ENCODE measurements around the gene TDP1. TPM values are rescaled to one million over a fixed set of nuclear protein-coding genes. Genes with fewer than 3 reads are reported as not detected.
"Not testable (repeated sequence)": the region's sequence is repeated elsewhere in the genome, so short reads cannot be mapped to it uniquely, and the experiment has no call there.

The TDP1 gene
- polyA plus RNA-seq, 3 donors = 25.2 to 27.2 (median 26.8) TPM

DNA sequence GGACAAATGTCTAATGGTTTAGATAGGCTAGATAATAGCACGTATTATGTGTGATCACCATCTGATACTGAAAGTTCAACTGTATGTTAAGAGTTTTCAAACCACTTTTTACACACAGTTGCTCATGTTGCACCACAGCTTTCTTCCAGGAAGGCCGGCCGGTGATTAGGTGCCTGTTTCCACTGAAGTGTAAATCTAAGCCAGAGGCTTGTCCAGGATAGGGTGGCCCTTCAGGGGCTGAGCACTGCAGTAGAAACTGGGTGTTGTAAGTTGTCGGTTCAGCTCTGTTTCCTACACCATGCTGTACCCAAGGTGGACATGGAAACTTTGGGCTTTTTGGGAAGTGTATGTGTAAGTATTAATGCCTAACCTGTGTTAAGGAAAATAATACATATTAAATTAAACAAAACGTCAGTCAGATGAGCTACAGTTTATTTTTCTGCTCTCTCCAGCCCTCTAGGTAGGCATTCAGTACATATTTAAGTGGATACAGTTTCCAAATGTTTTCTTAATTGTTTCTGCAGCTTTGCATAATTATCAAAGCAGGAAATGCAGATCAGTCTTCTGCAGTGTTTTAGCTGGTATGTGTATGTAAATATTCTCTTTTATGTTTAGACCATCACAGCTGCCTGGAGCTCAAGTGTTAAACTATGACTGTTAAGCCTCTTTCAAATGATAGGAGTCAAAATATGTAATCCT is 30.9 kb downstream of the TDP1 start:
- no peak for DNase-seq (ENCODE audit: low read depth in 3 of 3, low spot score in 2 of 3)

DNA sequence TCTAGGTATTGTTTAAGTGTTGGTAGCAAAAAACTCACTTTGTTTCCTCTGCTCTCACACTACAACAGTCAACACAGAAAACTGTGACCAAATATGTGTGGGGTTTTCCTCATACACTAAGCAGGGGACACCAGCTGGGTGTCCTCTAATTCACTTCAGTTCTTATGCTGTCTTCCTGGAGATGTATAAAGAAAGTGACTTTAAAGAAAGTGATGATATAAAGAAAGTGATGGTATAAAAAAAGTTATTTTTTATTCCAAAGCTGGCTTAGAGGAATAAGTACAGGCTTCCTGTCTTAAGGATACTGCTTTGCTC is 31.4 kb downstream of the TDP1 start:
- no peak for DNase-seq (ENCODE audit: low read depth in 3 of 3, low spot score in 2 of 3)

- DNase-seq (ENCODE audit: low read depth in 3 of 3, low spot score in 2 of 3) = no peak
These were observed 33.1 kb downstream of the TDP1 start for GRCh38 chr14:89988787-89989186.

DNA sequence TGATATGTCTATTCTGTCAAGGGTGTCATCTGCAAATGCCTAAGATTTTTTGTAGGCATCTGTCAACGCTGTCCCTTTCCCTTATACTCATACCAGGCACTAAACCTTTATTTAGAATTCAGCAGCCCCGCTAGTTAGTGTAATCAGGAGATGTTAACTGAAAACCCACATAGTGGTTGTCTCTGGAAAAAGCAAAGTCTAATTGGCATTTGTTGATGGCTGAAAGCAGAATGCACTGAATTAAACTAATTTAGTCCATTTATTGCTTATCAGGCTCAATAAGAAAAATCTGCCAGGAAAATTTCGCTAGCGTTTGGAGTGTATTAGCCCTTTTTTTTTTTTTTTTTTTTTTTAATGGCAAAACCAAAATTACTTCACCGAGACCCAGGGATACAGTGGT is 34.5 kb downstream of the TDP1 start:
- DNase-seq (ENCODE audit: low read depth in 3 of 3, low spot score in 2 of 3) = no peak

DNA sequence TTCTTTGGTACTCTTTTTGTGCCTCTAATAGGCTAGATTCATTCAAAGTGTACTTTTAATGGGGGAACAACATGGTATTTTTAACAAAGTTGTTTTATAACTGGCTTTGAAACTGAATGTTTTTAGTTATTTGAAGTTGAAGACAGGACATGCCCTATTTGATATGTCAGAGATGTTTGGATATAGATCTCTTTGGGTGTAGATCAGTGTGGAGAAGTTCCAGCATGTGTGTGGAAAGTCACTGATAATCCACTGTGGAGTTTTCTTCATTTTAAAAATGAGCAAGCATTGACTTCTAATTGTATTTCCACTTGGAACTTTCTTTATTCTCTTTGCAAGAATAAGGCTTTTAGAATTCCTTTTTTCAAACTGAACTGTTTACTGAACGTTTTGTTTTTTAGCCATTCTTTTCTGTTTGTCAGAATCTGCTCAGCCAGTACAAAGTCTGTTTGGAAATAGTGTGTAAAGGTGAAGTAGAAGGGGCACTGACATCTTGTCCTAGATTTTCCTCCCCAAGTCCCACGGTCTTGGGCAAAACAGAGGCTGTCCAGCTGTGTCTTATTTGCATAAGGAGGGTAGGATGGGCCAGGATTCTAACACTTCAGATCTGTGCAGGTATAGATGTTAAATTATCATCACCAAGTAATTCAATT is 35.0 kb downstream of the TDP1 start:
- no peak for DNase-seq (ENCODE audit: low read depth in 3 of 3, low spot score in 2 of 3)

DNA sequence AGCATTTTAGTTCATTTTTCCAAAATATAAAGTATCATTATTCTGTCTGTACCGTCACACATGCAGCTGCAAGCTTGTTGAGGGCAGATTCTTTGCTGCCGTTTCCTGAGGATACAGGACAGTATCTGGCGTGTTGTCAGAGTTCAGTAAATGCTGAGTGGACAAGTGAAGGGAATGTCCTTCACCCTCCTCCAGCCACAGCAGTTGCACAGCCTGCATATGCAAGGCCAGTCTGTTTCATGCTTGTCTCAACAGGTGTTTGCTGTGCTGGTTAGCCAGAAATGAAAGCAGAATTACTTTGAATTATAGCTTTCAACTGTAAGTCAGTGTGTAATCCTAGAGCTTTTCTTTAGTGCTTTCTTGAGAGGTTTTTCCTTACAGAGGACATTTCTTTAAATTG is 36.5 kb downstream of the TDP1 start:
- no peak for DNase-seq (ENCODE audit: low read depth in 3 of 3, low spot score in 2 of 3)

GRCh38 chr14:89996963-89997362 is 41.2 kb downstream of the TDP1 start:
- DNase-seq (ENCODE audit: low read depth in 3 of 3, low spot score in 2 of 3) = no peak

DNA sequence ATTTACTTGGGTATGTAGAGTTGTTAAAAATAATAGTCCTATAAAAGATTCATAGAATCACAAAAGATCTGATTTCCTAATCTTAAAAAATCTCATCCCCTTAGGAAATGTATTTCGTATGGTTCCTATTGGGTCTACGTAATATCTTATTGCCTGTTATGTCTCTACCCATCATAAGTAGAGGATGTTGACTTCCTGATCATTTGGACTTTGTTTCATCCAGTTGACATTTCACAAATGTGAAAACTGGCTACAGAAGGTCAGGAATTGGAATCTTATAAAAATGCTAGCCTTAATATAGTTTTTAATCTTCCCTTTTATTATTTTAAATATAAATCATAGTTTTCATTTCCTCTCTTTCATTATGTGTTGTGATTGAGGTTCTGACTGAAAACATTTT is 45.2 kb downstream of the TDP1 start:
- no peak for DNase-seq (ENCODE audit: low read depth in 3 of 3, low spot score in 2 of 3)

- DNase-seq (ENCODE audit: low read depth in 3 of 3, low spot score in 2 of 3) = no peak
These were observed 48.0 kb downstream of the TDP1 start for GRCh38 chr14:90003526-90004307.

DNA sequence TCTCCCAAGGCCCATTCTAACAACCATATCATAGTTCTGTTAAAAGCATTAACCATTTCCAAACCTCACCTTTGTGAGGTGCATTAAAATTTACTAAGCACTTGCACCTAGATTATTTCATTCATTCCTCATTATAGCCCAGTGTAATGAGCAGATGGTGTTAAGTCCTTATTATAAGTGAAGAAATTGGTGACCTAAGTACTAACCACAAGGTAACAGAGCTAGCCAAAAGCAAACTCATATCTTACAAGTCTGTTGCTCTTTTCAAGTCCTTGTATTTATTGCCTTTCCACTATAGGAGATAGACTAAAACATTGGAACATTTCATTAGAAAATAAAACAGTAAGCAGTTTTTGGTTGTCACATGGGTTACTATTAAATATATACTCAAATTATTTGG is 49.7 kb downstream of the TDP1 start:
- DNase-seq (ENCODE audit: low read depth in 3 of 3, low spot score in 2 of 3) = no peak

- DNase-seq (ENCODE audit: low read depth in 3 of 3, low spot score in 2 of 3) = no peak
These were observed 50.3 kb downstream of the TDP1 start for GRCh38 chr14:90005939-90006530.

DNA sequence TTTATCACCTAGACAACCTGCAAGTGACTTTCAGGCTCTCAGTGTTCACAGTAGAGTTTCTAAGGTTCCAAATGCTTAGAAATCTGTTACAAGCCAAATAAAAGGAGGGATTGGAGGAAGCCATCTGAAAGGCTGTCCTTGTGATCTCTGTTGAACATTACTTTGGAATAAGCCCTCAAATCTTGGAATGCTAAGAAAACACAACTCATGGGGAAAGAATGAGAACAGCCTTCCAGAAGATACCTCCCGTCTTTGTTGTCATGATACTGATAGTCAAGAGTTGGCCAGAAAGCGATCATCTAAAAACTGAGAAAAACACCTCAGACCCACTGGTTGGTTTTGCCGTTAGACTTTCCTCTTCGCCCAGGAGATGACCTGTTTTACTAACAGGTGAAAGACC is 61.6 kb downstream of the TDP1 start:
- no peak for DNase-seq (ENCODE audit: low read depth in 3 of 3, low spot score in 2 of 3)

GRCh38 chr14:90019824-90020523 is 64.2 kb downstream of the TDP1 start:
- DNase-seq (ENCODE audit: low read depth in 3 of 3, low spot score in 2 of 3) = no peak

DNA sequence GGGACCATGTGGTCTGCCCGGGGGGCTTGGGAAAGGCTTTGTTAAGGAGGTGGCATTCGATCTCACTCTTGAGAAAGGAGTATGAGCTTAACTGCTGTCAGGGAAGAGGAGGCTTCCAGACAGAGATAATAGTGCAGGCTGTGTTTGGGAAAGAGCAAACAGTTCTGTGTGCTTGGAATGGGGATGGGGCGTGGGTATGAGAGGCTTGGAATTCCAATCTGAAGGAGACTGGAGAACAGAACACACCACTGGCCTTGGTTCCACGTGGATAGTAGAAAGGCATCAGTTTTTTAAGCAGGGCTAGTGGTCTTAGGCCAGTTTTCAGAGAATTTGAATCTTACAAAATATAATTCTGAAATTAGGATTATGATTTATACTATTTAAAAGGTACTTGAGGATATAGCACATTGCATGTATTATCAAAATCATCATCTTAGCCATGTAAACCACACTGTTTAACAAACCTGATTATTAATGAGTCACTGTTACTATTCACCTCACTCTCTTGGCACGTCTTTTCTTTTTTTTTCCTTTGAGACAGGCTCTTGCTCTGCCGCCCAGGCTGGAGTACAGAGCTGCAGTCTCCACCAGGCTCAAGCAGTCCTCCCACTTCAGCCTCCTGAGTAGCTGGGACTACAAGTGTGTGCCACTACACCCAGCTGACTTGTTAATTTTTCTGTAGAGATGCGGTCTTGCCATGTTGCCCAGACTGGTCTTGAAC is 67.6 kb downstream of the TDP1 start:
- no peak for DNase-seq (ENCODE audit: low read depth in 3 of 3, low spot score in 2 of 3)

GRCh38 chr14:90024910-90025309 is 69.2 kb downstream of the TDP1 start:
- no peak for DNase-seq (ENCODE audit: low read depth in 3 of 3, low spot score in 2 of 3)

- DNase-seq (ENCODE audit: low read depth in 3 of 3, low spot score in 2 of 3) = not testable (repeated sequence)
These were observed 70.9 kb downstream of the TDP1 start for GRCh38 chr14:90026608-90027007.

- peak in 1 of 3 donors; percentile 2 for DNase-seq (ENCODE audit: low read depth in 3 of 3, low spot score in 2 of 3)
These were observed 72.1 kb downstream of the TDP1 start for GRCh38 chr14:90027842-90028241.

GRCh38 chr14:90034156-90034555 is 78.4 kb downstream of the TDP1 start:
- no peak for DNase-seq (ENCODE audit: low read depth in 3 of 3, low spot score in 2 of 3)

GRCh38 chr14:90034835-90035525 is 79.3 kb downstream of the TDP1 start:
- no peak for DNase-seq (ENCODE audit: low read depth in 3 of 3, low spot score in 2 of 3)
